ENCODE results near the gene SMPD2.

The SMPD2 gene

GRCh38 chr6:109440331-109441068 lies at the start of gene SMPD2, which contains the start of gene PPIL6:
TSS of gene SMPD2 (plus strand) at chr6:109440724. CDS start at chr6:109441122, 398 bp downstream.
TSS of gene PPIL6 (minus strand) at chr6:109440628. CDS start at chr6:109440590, 38 bp downstream.
- H3K4me3 Mint-ChIP-seq, result peak within 1 kb of the TSS; percentile 92
- peaks cover 2% of the 10 kb centered on the region for H3K36me3 Mint-ChIP-seq
- H3K27ac Mint-ChIP-seq, result peak within 1 kb of the TSS; percentile 88
- no peaks in the 10 kb centered on the region for H3K27me3 Mint-ChIP-seq
- no peaks in the 10 kb centered on the region for H3K9me3 Mint-ChIP-seq (ENCODE audit: low read depth)
- H3K4me1 Mint-ChIP-seq (ENCODE audit: low read depth), result peaks cover 26% of the 10 kb centered on the region

DNA sequence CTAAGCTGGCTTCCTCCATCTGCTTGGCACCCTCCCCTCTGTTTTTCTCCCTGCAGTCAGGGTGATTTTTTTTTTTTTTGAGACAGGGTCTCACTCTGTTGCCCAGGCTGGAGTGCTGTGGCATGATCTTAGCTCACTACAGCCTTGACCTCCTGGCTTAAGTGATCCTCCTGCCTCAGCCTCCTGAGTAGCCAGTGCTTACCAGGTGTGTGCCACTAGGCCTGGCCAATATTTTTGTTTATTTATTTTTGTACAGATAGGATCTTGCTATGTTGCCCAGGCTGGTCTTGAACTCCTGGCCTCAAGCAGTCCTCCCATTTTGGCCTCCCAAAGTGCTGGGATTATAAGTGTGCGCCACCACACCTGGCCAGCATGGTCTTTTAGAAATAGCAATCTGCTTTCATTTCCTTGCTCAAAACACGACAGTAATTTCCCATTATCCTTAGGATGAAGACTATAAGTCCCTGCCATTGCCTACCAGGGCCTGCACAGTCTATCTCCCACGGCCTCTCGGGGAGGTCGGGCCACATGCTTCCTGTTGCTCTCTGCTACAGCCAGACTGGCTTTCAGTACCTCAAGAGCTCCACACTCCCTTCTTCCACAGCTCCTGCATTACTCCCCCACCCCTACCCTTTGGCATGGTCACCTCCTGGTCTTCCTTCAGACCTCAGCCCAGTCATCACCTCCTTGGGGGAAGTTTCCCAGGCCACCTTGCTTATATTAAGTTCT lies 47.2 kb upstream of the SMPD2 start:
- Mint-ChIP-seq H3K4me3 (no peak overlapping the region), H3K4me1 (ENCODE audit: low read depth) (peaks cover 6% of the 10 kb centered on the region), H3K27me3 (peaks cover 4% of the 10 kb centered on the region), H3K27ac (no peak overlapping the region), H3K9me3 (ENCODE audit: low read depth) (no peaks in the 10 kb centered on the region), H3K36me3 (peaks cover 5% of the 10 kb centered on the region)

GRCh38 chr6:109393886-109394281 lies 46.6 kb upstream of the SMPD2 start:
- Mint-ChIP-seq H3K4me1 (ENCODE audit: low read depth) (peaks cover 6% of the 10 kb centered on the region), H3K27me3 (peaks cover 4% of the 10 kb centered on the region), H3K27ac (no peak overlapping the region), H3K36me3 (peaks cover 5% of the 10 kb centered on the region), H3K9me3 (ENCODE audit: low read depth) (no peaks in the 10 kb centered on the region), H3K4me3 (no peak overlapping the region)

DNA sequence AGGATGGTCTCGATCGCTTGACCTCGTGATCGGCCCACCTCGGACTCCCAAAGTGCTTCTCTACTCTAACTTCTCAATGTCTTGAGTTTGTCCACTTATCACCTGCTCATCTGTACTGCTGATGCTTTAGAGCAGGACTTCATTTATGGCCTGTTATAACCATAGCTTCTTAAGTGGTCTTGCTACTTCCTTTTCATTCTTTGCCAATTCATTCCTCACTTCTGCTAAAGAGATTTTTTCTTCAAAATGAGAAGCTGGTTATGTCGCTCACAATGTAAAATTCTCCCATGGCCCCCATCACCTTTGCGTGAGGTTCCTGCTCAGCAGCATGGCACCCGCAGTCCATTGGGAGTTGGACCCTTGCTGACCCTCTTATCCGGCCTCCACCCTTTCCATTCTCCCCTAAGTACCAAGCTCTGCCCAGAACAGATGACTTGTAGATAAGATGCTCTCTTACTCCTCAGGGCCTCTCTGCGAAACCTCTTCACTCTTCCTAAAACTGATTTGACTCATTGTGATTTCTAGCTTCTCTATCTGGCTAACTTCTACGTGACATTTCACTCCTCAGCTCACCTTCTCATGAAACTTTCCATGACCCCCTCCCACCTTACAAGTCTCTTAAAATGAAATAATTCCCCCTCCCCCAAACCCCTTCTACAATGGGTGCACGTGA lies 44.3 kb upstream of the SMPD2 start:
- Mint-ChIP-seq H3K36me3 (peaks cover 5% of the 10 kb centered on the region), H3K27ac (no peak overlapping the region), H3K9me3 (ENCODE audit: low read depth) (no peaks in the 10 kb centered on the region), H3K27me3 (peaks cover 4% of the 10 kb centered on the region), H3K4me1 (ENCODE audit: low read depth) (no peaks in the 10 kb centered on the region), H3K4me3 (no peak overlapping the region)

GRCh38 chr6:109397020-109397419 lies 43.5 kb upstream of the SMPD2 start:
- Mint-ChIP-seq H3K27me3 (peaks cover 4% of the 10 kb centered on the region), H3K27ac (no peak overlapping the region), H3K36me3 (peaks cover 5% of the 10 kb centered on the region), H3K4me1 (ENCODE audit: low read depth) (no peaks in the 10 kb centered on the region), H3K4me3 (no peak overlapping the region), H3K9me3 (ENCODE audit: low read depth) (no peaks in the 10 kb centered on the region)

- Mint-ChIP-seq H3K4me1 (ENCODE audit: low read depth) (no peaks in the 10 kb centered on the region), H3K27me3 (no peaks in the 10 kb centered on the region), H3K27ac (no peak overlapping the region), H3K9me3 (ENCODE audit: low read depth) (no peaks in the 10 kb centered on the region), H3K4me3 (no peak overlapping the region), H3K36me3 (no peaks in the 10 kb centered on the region)
Observed at GRCh38 chr6:109406196-109406595, 34.3 kb upstream of the SMPD2 start.

DNA sequence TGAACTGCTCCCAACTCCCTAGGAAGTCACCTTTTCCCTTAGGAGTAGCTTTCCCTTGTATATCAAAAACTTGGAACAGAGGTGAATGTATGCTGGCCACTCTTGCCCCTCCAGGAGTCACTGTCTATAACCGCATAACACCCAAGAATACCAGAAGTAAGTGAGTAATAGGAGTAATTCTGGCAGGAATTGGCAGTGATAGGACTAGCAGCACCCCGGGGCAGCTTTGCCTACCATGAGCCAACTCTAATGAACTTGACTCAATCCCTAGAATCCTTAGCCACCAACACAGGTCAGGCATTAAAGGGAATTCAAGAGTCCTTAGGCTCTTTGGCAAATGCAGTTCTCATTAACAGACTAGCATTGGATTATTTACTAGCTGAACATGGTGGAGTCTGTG lies 29.5 kb upstream of the SMPD2 start:
- no peaks in the 10 kb centered on the region for H3K36me3 Mint-ChIP-seq
- H3K9me3 Mint-ChIP-seq (ENCODE audit: low read depth), result no peaks in the 10 kb centered on the region
- H3K4me3 Mint-ChIP-seq, result no peak overlapping the region
- no peak overlapping the region for H3K27ac Mint-ChIP-seq
- H3K4me1 Mint-ChIP-seq (ENCODE audit: low read depth), result no peaks in the 10 kb centered on the region
- H3K27me3 Mint-ChIP-seq, result no peaks in the 10 kb centered on the region

GRCh38 chr6:109417646-109418045 lies 22.9 kb upstream of the SMPD2 start:
- Mint-ChIP-seq H3K4me3 (no peak overlapping the region), H3K27me3 (no peaks in the 10 kb centered on the region), H3K27ac (no peak overlapping the region)

GRCh38 chr6:109420751-109421150 lies 19.8 kb upstream of the SMPD2 start:
- H3K27ac Mint-ChIP-seq, result no peak overlapping the region

More at GRCh38 chr6:109417646-109418045, 22.9 kb upstream of the SMPD2 start:
- Mint-ChIP-seq H3K4me1 (ENCODE audit: low read depth) (no peaks in the 10 kb centered on the region), H3K9me3 (ENCODE audit: low read depth) (no peaks in the 10 kb centered on the region), H3K36me3 (no peaks in the 10 kb centered on the region)

GRCh38 chr6:109421184-109421583 lies 19.3 kb upstream of the SMPD2 start:
- Mint-ChIP-seq H3K27me3 (no peaks in the 10 kb centered on the region), H3K4me1 (ENCODE audit: low read depth) (no peaks in the 10 kb centered on the region), H3K4me3 (no peak overlapping the region), H3K36me3 (no peaks in the 10 kb centered on the region), H3K9me3 (ENCODE audit: low read depth) (no peaks in the 10 kb centered on the region), H3K27ac (no peak overlapping the region)

More at GRCh38 chr6:109420751-109421150, 19.8 kb upstream of the SMPD2 start:
- Mint-ChIP-seq H3K9me3 (ENCODE audit: low read depth) (no peaks in the 10 kb centered on the region), H3K36me3 (no peaks in the 10 kb centered on the region), H3K4me1 (ENCODE audit: low read depth) (no peaks in the 10 kb centered on the region), H3K27me3 (no peaks in the 10 kb centered on the region), H3K4me3 (no peak overlapping the region)

DNA sequence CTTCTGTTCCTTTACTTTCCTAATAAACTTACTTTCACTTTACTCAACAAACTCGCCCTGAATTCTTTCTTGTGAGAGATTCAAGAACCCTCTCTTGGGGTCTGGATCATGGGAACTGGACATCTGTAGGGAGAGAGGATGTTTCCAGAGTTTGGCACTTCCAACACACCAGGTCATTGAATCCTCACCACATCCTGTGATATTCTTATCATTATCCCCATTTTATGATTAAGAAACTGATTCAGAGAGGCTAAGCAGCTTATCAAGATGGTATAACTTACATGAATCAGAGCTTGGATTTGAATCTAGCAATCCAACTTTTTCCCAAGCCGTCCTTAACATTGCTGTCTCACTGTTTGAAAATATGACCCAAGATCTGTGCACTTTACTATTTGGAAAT lies 15.6 kb upstream of the SMPD2 start:
- Mint-ChIP-seq H3K27me3 (peaks cover 1% of the 10 kb centered on the region), H3K4me3 (no peak overlapping the region), H3K36me3 (peaks cover 4% of the 10 kb centered on the region), H3K9me3 (ENCODE audit: low read depth) (no peaks in the 10 kb centered on the region), H3K27ac (no peak overlapping the region), H3K4me1 (ENCODE audit: low read depth) (no peaks in the 10 kb centered on the region)

- no peaks in the 10 kb centered on the region for H3K4me1 Mint-ChIP-seq (ENCODE audit: low read depth)
- no peak overlapping the region for H3K4me3 Mint-ChIP-seq
- peaks cover 1% of the 10 kb centered on the region for H3K27me3 Mint-ChIP-seq
- no peak overlapping the region for H3K27ac Mint-ChIP-seq
- peaks cover 4% of the 10 kb centered on the region for H3K36me3 Mint-ChIP-seq
- H3K9me3 Mint-ChIP-seq (ENCODE audit: low read depth), result no peaks in the 10 kb centered on the region
Observed at GRCh38 chr6:109428889-109429477, 11.5 kb upstream of the SMPD2 start.

GRCh38 chr6:109429496-109429895 lies 11.0 kb upstream of the SMPD2 start:
- no peaks in the 10 kb centered on the region for H3K4me1 Mint-ChIP-seq (ENCODE audit: low read depth)
- H3K9me3 Mint-ChIP-seq (ENCODE audit: low read depth), result no peaks in the 10 kb centered on the region
- H3K27me3 Mint-ChIP-seq, result peaks cover 1% of the 10 kb centered on the region
- no peak overlapping the region for H3K4me3 Mint-ChIP-seq
- peaks cover 4% of the 10 kb centered on the region for H3K36me3 Mint-ChIP-seq
- H3K27ac Mint-ChIP-seq, result no peak overlapping the region

GRCh38 chr6:109434456-109434855 lies 6.1 kb upstream of the SMPD2 start:
- no peaks in the 10 kb centered on the region for H3K27me3 Mint-ChIP-seq
- no peaks in the 10 kb centered on the region for H3K9me3 Mint-ChIP-seq (ENCODE audit: low read depth)
- no peaks in the 10 kb centered on the region for H3K36me3 Mint-ChIP-seq
- peaks cover 2% of the 10 kb centered on the region for H3K4me1 Mint-ChIP-seq (ENCODE audit: low read depth)
- no peak overlapping the region for H3K4me3 Mint-ChIP-seq
- no peak overlapping the region for H3K27ac Mint-ChIP-seq

DNA sequence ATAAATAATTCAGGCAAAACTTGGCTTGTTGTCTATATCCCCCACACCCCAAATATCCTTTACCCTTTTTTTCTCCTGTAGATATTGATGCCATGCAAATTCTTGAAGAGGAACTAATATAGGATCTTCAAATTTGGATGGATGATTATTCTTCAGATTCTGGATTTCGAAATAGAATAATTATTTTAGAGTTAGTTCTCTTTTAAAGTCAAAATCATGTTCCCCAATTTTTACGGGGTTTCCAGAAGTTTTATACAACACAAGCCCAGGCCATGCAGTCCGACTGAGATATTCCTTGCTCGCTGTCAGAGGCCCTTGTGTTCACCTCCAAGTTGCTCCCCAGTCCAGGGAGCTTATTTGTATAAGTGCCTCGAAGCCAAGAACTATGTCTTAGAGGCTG lies 4.5 kb upstream of the SMPD2 start:
- no peak overlapping the region for H3K27ac Mint-ChIP-seq
- no peaks in the 10 kb centered on the region for H3K9me3 Mint-ChIP-seq (ENCODE audit: low read depth)
- no peaks in the 10 kb centered on the region for H3K36me3 Mint-ChIP-seq
- no peak overlapping the region for H3K4me3 Mint-ChIP-seq
- no peaks in the 10 kb centered on the region for H3K27me3 Mint-ChIP-seq
- H3K4me1 Mint-ChIP-seq (ENCODE audit: low read depth), result peaks cover 6% of the 10 kb centered on the region
